MM.1S (cell line): ENCODE measurements around the gene TP53TG5.

Experiments
- EZH2 ChIP-seq: fragments of 300-600 bp; sonication (generic); optimal IDR thresholded peaks from 2 replicates; pipeline ENCODE3; 2017; ENCODE audit warnings: low read depth, mild to moderate bottlenecking, antibody characterized with exemption, low read length, mixed read lengths
- EZH2phosphoT487 ChIP-seq: fragments of 300-600 bp; sonication (generic); IDR thresholded peaks from 2 replicates; pipeline ENCODE4 v1.6.1; 2018; ENCODE audit warnings: antibody characterized with exemption, low read length
- TF ChIP-seq, protein P1 (sequence below): fragments of 300-600 bp; sonication (generic); IDR thresholded peaks from 2 replicates; pipeline ENCODE4 v1.5.1; 2016; ENCODE audit warnings: antibody characterized with exemption, low read length, mixed read lengths

DNA sequence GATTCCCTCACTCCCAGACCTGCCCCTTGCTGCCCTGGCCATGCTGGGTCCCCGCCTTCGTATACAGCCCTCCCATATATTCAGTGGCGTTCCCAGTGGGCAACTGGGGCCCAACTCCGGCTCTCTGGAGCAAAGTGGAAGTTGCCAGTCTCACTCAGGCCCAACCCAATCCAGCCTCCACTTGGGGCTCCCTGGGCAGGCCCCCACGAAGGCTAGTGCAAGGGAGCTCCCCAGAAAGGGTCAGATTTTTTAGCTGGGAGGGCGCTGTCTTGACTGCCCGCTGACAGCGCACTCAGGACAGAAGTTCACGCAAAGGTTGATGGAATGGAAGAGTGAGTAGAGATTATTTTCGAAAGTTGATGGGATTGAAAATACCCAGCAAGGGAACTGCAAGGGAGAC lies 5.9 kb downstream of the TP53TG5 start:
- TF ChIP-seq, protein P1, sequence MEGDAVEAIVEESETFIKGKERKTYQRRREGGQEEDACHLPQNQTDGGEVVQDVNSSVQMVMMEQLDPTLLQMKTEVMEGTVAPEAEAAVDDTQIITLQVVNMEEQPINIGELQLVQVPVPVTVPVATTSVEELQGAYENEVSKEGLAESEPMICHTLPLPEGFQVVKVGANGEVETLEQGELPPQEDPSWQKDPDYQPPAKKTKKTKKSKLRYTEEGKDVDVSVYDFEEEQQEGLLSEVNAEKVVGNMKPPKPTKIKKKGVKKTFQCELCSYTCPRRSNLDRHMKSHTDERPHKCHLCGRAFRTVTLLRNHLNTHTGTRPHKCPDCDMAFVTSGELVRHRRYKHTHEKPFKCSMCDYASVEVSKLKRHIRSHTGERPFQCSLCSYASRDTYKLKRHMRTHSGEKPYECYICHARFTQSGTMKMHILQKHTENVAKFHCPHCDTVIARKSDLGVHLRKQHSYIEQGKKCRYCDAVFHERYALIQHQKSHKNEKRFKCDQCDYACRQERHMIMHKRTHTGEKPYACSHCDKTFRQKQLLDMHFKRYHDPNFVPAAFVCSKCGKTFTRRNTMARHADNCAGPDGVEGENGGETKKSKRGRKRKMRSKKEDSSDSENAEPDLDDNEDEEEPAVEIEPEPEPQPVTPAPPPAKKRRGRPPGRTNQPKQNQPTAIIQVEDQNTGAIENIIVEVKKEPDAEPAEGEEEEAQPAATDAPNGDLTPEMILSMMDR, result no peak
- no peak for TF ChIP-seq EZH2phosphoT487
- no peak for TF ChIP-seq EZH2
